Measurements from ENCODE around the gene CIB2.

DNA sequence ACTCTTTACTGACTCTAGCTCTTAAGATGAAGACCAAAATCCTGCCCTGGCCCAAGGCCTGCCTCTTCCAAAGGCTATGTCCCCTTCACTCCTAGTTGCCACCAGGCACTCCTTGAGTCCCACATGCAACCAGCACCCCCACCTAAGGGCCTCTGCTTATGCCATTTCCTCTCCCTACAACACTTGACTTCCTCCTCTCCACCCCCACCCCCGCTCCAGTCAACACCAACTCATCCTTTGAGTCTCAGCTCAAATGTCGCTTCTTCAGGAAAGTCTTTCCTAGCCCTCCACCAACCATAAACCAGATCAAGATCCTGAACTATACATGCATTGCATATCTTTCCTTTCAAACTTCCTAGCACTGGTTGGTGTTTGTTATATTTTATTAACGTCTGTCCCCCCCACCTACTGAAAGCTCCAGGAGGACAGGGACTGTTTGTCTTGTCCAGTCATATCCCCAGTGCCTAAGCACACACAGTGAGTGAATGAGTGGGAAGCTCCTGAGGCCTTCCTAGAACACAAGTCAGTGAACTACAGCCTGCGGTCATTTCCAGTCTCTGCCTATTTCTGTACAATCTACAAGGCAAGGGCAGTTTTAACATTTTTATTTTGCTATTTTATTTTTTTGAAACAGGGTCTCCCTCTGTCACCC, 61.1 kb downstream of the CIB2 start:
- no peak for TF ChIP-seq CTCF (tag by site-specific recombination; IDR thresholded peaks at IDR 0.05)
- no peak for TF ChIP-seq ZNF138 (tag by site-specific recombination; IDR thresholded peaks at IDR 0.05; ENCODE audit: borderline replicate concordance)
- TF ChIP-seq PATZ1 (tag by site-specific recombination; IDR thresholded peaks at IDR 0.05) = peak; percentile 30; the same call in 1 of the 2 replicates
- no peak for TF ChIP-seq ZNF658 (tag by site-specific recombination; IDR thresholded peaks at IDR 0.05)
- TF ChIP-seq ZNF155 (tag by site-specific recombination; IDR thresholded peaks at IDR 0.05) = no peak
- TF ChIP-seq OVOL3 (tag by site-specific recombination; IDR thresholded peaks at IDR 0.05) = no peak
- TF ChIP-seq ELK4 (IDR thresholded peaks at IDR 0.05; ENCODE audit: borderline replicate concordance, low read depth, low read length) = no peak
- TF ChIP-seq, protein P1, sequence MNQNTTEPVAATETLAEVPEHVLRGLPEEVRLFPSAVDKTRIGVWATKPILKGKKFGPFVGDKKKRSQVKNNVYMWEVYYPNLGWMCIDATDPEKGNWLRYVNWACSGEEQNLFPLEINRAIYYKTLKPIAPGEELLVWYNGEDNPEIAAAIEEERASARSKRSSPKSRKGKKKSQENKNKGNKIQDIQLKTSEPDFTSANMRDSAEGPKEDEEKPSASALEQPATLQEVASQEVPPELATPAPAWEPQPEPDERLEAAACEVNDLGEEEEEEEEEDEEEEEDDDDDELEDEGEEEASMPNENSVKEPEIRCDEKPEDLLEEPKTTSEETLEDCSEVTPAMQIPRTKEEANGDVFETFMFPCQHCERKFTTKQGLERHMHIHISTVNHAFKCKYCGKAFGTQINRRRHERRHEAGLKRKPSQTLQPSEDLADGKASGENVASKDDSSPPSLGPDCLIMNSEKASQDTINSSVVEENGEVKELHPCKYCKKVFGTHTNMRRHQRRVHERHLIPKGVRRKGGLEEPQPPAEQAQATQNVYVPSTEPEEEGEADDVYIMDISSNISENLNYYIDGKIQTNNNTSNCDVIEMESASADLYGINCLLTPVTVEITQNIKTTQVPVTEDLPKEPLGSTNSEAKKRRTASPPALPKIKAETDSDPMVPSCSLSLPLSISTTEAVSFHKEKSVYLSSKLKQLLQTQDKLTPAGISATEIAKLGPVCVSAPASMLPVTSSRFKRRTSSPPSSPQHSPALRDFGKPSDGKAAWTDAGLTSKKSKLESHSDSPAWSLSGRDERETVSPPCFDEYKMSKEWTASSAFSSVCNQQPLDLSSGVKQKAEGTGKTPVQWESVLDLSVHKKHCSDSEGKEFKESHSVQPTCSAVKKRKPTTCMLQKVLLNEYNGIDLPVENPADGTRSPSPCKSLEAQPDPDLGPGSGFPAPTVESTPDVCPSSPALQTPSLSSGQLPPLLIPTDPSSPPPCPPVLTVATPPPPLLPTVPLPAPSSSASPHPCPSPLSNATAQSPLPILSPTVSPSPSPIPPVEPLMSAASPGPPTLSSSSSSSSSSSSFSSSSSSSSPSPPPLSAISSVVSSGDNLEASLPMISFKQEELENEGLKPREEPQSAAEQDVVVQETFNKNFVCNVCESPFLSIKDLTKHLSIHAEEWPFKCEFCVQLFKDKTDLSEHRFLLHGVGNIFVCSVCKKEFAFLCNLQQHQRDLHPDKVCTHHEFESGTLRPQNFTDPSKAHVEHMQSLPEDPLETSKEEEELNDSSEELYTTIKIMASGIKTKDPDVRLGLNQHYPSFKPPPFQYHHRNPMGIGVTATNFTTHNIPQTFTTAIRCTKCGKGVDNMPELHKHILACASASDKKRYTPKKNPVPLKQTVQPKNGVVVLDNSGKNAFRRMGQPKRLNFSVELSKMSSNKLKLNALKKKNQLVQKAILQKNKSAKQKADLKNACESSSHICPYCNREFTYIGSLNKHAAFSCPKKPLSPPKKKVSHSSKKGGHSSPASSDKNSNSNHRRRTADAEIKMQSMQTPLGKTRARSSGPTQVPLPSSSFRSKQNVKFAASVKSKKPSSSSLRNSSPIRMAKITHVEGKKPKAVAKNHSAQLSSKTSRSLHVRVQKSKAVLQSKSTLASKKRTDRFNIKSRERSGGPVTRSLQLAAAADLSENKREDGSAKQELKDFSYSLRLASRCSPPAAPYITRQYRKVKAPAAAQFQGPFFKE (tag by site-specific recombination; IDR thresholded peaks at IDR 0.05; ENCODE audit: borderline replicate concordance) = no peak
- no peak for TF ChIP-seq IKZF3 (tag by site-specific recombination; IDR thresholded peaks at IDR 0.05)
- no peak for TF ChIP-seq ZNF140 (tag by site-specific recombination; IDR thresholded peaks at IDR 0.05)
- TF ChIP-seq, protein P2, sequence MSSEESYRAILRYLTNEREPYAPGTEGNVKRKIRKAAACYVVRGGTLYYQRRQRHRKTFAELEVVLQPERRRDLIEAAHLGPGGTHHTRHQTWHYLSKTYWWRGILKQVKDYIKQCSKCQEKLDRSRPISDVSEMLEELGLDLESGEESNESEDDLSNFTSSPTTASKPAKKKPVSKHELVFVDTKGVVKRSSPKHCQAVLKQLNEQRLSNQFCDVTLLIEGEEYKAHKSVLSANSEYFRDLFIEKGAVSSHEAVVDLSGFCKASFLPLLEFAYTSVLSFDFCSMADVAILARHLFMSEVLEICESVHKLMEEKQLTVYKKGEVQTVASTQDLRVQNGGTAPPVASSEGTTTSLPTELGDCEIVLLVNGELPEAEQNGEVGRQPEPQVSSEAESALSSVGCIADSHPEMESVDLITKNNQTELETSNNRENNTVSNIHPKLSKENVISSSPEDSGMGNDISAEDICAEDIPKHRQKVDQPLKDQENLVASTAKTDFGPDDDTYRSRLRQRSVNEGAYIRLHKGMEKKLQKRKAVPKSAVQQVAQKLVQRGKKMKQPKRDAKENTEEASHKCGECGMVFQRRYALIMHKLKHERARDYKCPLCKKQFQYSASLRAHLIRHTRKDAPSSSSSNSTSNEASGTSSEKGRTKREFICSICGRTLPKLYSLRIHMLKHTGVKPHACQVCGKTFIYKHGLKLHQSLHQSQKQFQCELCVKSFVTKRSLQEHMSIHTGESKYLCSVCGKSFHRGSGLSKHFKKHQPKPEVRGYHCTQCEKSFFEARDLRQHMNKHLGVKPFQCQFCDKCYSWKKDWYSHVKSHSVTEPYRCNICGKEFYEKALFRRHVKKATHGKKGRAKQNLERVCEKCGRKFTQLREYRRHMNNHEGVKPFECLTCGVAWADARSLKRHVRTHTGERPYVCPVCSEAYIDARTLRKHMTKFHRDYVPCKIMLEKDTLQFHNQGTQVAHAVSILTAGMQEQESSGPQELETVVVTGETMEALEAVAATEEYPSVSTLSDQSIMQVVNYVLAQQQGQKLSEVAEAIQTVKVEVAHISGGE (tag by site-specific recombination; conservative IDR thresholded peaks at IDR 0.05; ENCODE audit: low read depth) = no peak
- TF ChIP-seq ZNF704 (tag by site-specific recombination; IDR thresholded peaks at IDR 0.05) = no peak
- no peak for TF ChIP-seq YY1 (tag by site-specific recombination; IDR thresholded peaks at IDR 0.05)
